Measurements from ENCODE around the gene MACROD2. TPM values are rescaled to one million over a fixed set of nuclear protein-coding genes. Genes with fewer than 3 reads are reported as not detected.

The MACROD2 gene
- total RNA-seq, 1 experiment from 2014 or later, result 1.6 TPM

DNA sequence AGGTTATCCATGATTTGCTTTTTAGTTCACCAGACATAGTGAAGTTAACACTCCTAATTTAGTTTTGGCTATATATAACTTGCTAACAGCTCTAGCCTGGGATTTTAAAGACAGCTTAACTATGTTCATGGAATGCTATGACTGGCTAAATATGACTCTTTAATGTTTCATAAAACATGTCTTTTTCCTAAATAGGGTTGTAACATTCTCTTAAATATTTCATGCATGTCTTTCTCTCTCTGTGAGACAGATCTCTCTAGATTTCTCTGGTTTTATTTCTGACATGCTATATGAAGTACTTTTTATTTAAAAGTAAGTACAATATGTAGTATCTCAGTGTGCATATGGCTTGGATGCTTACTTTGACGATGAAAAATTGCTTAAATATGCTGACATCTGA is 35.7 kb downstream of the MACROD2 start:
- H3K27ac Mint-ChIP-seq, result no peak overlapping the region
- Histone ChIP-seq H2AK5ac (ENCODE audit: insufficient read length, low read length) (no peak overlapping the region), H3K27ac (ENCODE audit: insufficient read length, low read depth, low read length) (no peak overlapping the region), H3K23ac (ENCODE audit: insufficient read length, low read depth, low read length) (no peak overlapping the region), H3K56ac (ENCODE audit: insufficient read length, low read depth, low read length) (no peak overlapping the region), H4K8ac (replicated peaks; ENCODE audit: insufficient read length, low read depth, low read length) (no peak overlapping the region), H2BK15ac (ENCODE audit: low read depth, low read length) (no peak overlapping the region), H3K4me2 (ENCODE audit: insufficient read depth, insufficient read length, low read length) (no peak overlapping the region), H4K5ac (ENCODE audit: insufficient read length, low read depth, low read length) (no peak overlapping the region), H2BK20ac (ENCODE audit: low read depth, low read length, poor library complexity, severe bottlenecking) (no peak overlapping the region), H4K91ac (ENCODE audit: insufficient read length, low read depth, low read length) (no peak overlapping the region), H3K27me3 (ENCODE audit: insufficient read depth, low read length) (no peaks in the 10 kb centered on the region), H3K9me3 (ENCODE audit: control insufficient read depth, low read depth, low read length) (no peaks in the 10 kb centered on the region), H3K9ac (ENCODE audit: extremely low read depth, insufficient read length, low read length) (no peak overlapping the region), H3K23me2 (ENCODE audit: insufficient read length, low read depth, low read length, poor library complexity, severe bottlenecking) (no peaks in the 10 kb centered on the region), H3K79me1 (ENCODE audit: insufficient read depth, low read depth, low read length, poor library complexity, severe bottlenecking) (no peaks in the 10 kb centered on the region), H4K20me1 (ENCODE audit: control insufficient read depth, insufficient read depth, insufficient read length) (no peaks in the 10 kb centered on the region), H2BK120ac (ENCODE audit: low read depth, low read length, poor library complexity, severe bottlenecking) (no peak overlapping the region), H2BK12ac (ENCODE audit: insufficient read length, low read depth, low read length) (no peak overlapping the region), H3K18ac (ENCODE audit: insufficient read length, low read depth, low read length) (no peak overlapping the region), H3K4ac (ENCODE audit: low read depth, low read length) (no peak overlapping the region), H3K14ac (ENCODE audit: insufficient read depth, low read length) (no peak overlapping the region), H2BK5ac (ENCODE audit: insufficient read length, low read length) (no peak overlapping the region), H2AFZ (ENCODE audit: low read length) (no peak overlapping the region), H3T11ph (ENCODE audit: low read length) (no peak overlapping the region), H3K4me1 (ENCODE audit: insufficient read depth, low read length) (no peaks in the 10 kb centered on the region), H3K79me2 (ENCODE audit: insufficient read depth, low read length) (no peaks in the 10 kb centered on the region)
- H3K4me3 Mint-ChIP-seq, result no peak overlapping the region
- WGBS (ENCODE audit: extremely low coverage, insufficient read length, low lambda C conversion rate), result no CpG with 5 or more reads among the region's 1 CpG
- H3K4me1 Mint-ChIP-seq, result peaks cover 4 to 5% of the 10 kb centered on the region in 2 experiments; a peak in 3 of 4 replicates
- TF ChIP-seq, protein P1, sequence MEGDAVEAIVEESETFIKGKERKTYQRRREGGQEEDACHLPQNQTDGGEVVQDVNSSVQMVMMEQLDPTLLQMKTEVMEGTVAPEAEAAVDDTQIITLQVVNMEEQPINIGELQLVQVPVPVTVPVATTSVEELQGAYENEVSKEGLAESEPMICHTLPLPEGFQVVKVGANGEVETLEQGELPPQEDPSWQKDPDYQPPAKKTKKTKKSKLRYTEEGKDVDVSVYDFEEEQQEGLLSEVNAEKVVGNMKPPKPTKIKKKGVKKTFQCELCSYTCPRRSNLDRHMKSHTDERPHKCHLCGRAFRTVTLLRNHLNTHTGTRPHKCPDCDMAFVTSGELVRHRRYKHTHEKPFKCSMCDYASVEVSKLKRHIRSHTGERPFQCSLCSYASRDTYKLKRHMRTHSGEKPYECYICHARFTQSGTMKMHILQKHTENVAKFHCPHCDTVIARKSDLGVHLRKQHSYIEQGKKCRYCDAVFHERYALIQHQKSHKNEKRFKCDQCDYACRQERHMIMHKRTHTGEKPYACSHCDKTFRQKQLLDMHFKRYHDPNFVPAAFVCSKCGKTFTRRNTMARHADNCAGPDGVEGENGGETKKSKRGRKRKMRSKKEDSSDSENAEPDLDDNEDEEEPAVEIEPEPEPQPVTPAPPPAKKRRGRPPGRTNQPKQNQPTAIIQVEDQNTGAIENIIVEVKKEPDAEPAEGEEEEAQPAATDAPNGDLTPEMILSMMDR (conservative IDR thresholded peaks at IDR 0.05), result no peak
- H3K9me3 Mint-ChIP-seq, result no peaks in the 10 kb centered on the region
- H3K27me3 Mint-ChIP-seq (ENCODE audit: low read depth), result no peaks in the 10 kb centered on the region
- DNase-seq, result no peak
- H3K36me3 Mint-ChIP-seq (ENCODE audit: insufficient read depth in 1 of 3, low read depth in 3 of 3), result no peaks in the 10 kb centered on the region; a peak in 2 of 7 replicates

Data from H9 (cell line).